GM21390 (cell line): ENCODE measurements around the gene LYZL1.
"Not testable (repeated sequence)": the region's sequence is repeated elsewhere in the genome, so short reads cannot be mapped to it uniquely, and the experiment has no call there.

Source experiments
- ATAC-seq: cut with Tn5 transposase; IDR thresholded peaks from one replicate; pipeline ENCODE4 v1.9.1; 2021; ENCODE audit not compliant: unreplicated experiment

Gene LYZL1

DNA sequence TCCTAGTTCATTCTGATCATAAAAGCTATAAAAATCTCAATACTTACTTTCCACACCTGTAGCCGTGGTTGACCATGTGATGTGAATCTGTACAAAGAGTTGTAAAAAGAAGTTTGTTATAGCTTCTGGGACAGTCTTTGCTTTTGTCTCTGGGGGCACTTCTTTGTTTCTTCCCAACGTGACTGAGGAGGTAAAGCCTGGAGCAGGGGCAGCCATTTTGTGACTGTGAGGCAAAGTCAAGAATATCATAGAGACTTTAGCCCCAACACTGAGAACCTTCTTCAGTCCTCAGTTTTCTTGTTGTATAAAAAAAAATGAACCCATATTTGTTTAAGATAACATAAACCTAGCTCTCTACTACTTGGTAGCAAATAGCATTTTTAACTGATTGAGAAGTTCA is 29.4 kb upstream of the LYZL1 start:
- no peak for ATAC-seq

DNA sequence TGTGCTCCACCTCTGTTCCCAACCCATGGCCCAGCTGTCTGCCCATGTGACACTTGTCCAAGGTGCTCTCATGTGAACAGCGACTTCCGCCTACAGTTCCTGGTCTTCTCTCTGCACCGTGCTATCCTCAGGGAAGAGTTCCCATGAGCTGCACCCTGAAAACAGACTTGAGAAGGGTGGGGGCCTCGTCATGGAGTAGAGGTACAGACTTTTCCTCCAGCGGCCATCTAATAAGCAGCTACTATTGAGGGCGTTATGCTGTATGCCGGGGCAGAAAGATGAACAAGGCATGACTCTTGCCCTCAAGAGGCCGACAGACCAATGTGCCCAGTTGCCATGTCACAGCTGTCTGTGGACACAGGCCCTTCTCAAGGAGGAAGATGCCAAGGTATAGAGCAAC is 25.4 kb upstream of the LYZL1 start:
- ATAC-seq: no peak

DNA sequence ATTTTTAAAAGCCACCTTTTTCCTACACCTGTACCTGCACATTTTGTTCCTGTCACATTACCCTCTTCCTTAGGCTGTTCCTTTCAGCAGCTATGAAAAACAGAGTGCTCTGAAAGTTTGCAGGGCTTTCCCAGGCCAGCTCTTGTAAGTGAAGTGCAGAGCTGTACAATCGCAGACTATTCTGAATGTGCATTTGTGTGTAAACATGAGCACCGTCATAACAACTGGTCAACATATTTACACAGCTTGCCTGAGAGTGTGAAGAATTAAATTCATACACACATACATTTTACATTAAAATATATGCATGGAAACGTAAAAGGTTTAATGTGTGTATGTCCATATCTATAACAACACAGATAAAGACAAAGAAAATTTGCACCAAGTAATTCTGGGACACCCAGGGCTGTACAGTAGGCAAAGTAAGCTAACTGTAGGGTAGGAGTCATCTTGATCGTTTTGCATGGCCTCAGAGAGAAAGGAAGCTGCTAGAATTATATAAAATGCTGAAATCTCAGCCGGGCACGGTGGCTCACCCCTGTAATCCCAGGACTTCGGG is 23.6 kb upstream of the LYZL1 start:
- ATAC-seq: no peak

DNA sequence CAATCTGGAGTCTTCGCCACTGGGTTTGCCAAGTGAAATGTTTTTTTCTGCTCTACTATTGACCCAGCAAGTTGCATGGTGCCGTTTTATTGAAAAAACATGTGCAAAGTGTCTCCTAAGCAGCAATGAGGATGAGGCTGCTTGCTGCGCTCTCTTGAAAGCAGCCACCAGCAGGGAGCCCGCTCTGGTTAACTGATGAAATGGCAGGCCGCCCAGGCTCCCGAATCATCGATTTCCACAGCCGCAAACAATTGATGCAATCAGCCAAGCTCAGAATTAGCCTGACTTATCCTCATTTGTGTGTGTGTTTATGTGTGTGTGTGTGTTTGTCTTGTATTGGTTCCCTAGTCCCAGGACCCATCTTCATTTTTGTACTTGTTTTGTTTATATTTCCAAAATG is 22.2 kb upstream of the LYZL1 start:
- ATAC-seq: no peak

DNA sequence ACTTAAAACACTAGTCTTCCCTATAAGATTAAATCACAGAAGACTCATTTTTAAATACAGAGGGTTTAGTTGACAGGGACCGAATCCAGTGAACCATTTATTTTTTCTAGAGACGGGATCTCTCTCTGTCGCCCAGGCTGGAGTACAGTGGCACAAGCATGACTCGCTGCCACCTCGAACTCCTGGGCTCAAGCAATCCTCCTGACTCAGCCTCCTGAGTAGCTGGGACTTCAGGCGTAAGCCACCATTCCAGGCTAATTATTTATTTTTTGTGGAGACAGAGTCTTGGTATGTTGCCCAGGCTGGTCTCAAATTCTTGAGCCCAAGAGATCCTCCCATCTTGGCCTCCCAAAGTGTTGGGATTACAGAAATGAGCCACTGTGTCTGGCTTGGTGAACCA is 20.9 kb upstream of the LYZL1 start:
- ATAC-seq: no peak

DNA sequence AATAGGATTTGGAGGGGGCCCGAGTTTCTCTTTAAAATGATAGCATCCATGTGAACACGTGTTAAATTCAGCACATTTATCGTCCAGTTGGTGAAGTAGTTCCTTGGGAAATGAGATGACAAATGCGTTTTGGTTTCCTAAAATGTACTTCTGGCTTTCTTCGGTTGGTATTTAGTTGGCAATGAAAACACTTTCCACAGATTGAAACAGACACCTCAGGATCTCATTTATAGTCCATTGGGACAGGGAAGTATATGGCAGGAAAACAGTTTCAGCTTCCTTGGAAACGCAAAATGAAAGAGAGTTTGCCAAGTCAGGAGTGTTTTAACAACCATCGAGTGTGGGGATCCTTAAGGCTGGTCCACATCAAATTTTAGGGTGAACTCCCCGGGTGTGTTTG is 19.4 kb upstream of the LYZL1 start:
- no peak for ATAC-seq

DNA sequence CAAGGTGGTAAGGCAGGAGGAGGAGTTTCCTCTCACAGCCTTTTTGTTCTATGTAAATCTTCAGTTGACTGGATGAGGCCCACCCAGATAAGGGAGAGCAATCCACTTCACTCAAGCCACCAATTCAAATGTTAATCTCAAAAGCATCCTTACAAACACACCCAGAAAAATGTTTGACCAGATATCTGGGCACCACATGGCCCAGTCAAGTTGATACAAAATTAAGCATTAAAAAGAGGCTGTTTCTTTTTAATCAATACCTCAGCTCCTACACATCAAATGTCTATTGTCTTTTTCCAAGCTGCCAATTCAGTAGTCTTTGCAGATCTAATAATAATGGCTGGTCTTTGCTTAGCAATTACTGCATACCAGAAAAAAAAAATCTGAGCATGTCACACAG is 18.0 kb upstream of the LYZL1 start:
- no peak for ATAC-seq

DNA sequence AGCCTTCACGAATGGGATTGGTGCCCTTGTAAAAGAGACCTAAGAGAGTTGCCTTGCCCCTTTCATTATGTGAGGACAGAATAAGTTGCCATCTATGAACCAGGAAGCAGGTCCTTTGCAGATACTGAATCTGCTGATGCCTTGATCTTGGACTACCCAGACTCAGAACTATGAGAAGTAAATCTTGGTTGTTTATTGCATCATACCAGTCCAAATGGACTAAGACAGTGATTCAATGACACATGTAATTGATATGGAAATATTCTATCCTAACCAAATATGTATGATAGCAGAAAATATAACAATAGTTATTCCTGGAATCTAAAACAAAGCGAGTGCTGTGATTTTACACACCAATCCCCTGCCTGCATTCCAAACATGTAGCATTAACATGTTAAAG is 17.0 kb upstream of the LYZL1 start:
- no peak for ATAC-seq

DNA sequence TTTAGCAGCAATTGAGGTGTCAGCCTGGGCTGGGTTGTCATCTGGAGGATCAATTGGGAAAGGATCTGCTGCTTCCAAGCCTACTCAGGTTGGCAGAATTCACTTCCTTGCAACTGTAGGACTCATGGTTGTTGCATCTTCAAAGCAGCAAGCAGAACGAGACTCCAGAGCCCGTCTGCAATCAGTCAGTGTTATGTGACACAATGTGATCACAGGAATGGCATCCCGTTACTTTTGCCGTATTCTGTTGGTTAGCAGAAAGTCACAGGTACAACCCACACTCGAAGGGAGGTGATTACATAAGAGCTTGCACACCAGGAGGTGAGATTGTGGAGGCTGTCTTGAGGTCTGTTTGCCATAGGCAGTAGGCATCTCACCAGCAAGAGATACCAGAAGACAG is 15.4 kb upstream of the LYZL1 start:
- ATAC-seq: no peak

DNA sequence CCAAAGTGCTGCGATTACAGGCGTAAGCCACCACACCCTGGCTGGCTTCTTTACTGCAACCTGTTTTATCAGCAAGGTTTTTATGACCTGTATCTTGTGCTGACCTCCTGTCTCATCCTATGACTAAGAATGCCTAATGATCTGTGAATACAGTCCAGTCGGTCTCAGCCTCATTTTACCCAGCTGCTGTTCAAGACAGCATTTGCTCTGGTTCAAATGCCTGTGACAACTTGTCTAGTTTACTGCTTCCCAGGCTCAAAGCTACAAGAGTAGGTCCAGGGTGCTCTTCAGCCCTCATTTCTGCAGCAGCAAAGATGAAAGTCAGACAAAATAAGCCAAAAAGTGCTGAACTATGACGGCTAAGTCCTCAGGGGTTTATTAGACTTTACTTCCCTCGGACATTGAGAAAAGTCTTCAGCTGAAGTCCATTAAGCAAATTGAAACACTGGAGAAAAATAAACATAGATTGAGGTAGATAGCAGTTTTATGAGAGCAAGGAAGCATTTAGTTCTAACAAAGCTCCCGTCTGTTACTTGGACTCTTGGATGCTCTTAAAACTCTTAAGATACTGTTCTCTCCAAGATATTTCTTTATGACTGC is 12.5 kb upstream of the LYZL1 start:
- no peak for ATAC-seq

DNA sequence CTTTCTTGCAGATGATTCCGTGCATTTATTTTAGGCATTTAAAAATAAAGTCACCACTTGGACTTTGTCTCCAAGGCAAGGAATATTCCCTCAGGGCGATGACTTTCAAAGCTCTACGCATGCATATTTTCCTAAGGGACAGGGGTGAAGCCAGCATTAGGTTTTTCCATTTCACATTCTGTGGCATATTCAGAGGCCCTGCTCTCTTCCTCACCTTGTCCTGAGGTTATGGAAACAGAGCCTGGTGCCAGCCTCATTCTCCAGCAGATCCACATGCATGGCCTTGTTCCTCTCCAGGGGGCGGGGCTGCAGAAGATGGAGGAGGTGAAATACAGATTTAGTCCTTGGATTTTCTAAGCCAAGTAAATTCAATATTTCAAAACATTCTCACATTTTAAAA is 11.6 kb upstream of the LYZL1 start:
- ATAC-seq: no peak

DNA sequence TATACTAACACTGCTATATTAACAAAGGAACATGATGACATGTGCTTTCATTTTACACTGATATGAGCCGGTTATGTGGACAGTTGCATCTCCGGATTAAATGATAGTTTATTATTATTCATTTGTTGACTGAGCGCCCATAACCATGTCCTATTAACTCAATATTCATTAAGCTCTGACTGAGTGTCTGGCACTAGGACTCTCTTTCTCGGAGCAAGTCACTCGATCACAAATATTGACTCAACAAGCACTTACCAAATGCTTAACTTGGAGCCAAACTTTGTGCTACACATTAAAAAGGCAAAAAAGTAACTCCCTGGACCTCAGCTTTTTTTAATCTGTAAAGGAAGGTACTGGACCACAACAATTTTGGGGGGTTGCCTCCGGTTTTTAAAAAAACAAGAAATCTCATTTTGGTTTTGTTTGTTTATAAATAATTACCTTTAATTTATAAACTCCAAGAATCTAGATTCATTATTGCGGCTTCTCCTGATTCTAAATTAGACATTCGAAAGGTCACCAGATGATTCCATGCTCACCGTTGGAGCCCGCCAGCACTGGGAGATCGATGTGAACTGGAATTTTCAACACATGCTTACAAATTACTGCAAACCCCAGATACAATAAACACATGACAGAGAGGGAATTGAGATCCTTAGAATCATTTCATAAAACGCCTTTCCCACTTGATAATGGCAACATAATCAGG is 8.9 kb upstream of the LYZL1 start:
- no peak for ATAC-seq

DNA sequence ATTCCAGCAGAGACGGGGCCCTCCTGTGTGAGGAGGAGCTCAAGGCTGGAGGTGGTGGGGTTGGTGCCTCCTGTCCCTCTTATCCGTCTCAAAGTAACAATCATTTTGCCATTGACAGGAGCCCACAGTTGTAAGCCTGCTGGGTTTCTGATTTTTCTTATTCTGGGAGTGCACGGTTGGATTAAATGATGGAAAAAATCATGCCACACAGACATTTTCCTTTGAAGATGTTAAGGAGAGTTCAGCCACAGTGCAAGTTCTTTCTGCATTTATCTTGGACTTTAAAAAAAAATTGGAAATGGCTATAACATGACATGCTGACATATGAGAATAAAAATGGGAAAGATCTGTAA is 8.4 kb upstream of the LYZL1 start:
- no peak for ATAC-seq

DNA sequence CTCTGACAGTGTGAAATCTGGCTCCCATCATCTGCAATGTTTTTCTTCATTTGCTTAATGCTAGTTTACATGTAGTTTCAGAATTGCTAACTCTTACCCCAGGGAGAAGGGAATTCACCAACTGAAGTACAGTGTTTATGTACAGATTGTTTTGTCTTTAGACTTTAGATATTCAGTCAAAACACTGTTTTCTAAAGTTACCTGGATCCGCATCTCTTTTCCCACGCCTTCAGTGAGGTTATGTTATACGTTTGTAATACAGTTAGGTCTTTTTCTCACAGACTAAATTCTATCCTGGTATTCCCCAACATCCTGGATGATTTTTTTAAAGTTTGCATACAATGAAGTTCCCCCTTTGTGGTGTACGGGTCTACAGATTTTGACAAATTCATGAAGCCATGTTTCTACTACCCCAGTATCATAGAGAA is 3.2 kb upstream of the LYZL1 start:
- peak; percentile 93 for ATAC-seq

DNA sequence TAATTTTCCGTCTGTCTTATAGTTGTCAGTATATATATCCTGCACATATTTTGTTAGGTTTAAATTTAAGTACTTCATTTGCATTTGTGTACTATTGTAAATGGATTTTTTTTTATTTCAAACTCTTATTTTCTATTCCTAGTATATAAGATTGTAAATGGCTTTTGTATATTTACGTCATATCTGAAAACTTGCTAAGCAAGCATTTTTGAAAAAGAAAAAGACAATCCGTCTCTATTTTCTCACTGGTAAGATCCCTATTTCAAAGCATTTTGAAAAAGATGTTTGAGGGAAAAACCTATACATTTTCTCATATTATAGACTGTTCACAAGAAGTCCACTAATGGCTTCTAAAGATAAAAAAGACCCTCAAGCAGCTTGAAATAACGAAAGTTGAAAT is 1.2 kb upstream of the LYZL1 start:
- ATAC-seq: no peak

DNA sequence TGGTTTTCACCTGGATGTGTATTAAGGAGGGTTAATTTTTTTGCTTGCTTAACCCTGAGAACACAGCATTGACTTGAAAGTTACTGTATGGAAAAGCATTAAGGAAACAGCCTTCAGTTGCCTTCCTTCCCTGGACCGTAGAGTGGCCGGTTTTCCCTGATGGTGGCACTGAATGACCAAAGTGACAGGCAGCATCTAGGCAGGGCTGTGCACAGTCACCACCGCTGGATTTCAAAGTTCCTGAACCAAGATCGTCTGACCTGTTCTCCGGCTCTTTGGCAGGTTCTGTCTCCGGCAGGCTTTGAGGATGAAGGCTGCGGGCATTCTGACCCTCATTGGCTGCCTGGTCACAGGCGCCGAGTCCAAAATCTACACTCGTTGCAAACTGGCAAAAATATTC is 2.7 kb downstream of the LYZL1 start:
- ATAC-seq: not testable (repeated sequence)

DNA sequence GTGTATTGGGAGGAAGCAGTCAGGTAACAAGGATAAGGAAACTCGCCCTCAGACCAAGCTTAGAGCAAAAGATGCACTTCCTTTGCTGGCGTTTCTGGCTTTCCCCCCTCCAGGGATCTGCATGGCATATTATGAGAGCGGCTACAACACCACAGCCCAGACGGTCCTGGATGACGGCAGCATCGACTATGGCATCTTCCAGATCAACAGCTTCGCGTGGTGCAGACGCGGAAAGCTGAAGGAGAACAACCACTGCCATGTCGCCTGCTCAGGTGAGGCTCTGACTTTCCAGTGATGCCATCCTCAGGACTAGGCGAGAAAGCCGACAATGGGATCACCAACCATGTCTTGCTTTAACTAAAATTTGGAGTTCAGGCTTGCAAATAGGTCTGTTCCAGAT is 3.5 kb downstream of the LYZL1 start:
- not testable (repeated sequence) for ATAC-seq

DNA sequence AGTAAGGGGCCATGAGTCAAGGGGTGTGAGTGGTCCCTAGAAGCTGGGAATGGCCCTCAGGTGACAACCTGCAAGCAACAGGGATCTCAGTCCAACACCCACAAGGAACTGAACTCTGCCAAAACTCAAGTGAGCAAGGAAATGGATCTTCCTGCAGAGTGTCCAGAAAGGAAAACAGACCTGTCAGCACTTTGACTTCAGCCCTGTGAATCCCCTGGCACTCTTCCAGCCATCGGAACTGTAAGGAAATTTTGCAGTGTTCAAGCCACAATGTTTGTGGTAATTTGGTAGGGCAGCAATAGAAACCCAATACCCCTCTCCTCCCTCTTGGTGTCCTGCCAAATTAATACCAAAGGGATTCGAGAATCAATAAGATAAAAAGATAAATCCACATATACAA is 6.9 kb downstream of the LYZL1 start:
- ATAC-seq: no peak

DNA sequence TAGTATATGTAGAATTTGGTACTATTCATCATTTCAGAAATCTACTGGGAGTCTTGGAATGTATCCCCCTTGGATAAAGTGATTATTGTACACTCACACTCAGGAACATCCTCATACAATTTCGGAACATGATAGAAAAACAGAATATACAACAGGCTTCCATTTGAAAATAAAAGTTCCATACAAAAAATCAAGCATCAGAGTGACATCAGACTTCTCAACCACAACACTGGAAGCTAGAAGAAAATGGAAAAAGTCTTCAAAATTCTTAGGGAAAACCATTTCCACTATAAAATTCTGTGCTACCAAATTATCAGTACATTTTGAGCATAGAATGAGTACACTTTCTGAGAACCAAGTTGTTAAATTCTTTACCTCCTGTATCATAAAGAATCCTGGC is 8.8 kb downstream of the LYZL1 start:
- no peak for ATAC-seq

DNA sequence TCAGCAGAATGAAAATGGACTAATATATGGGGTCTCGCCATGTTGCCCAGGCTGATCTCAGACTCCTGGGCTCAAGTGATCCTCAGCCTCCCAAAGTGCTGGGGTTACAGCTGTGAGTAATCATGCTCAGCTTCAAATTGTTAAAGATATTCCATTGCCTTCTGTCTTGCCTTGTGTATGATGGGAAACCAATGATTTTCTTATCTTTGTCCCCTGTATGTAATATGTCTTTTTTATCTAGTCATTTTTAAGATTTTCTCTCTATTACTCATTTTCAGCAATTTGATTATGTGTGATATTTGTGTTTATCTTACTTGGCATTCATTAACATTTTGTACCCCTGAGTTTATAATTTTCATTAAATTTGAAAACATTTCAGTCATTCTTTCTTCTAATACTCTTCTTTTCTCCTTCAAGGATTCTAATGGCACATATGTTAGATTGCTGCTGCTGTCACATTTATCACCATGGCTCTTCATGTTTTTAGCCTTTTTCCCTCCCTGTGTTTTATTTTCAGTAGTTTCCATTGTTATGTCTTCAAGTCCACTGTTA is 12.6 kb downstream of the LYZL1 start:
- no peak for ATAC-seq

DNA sequence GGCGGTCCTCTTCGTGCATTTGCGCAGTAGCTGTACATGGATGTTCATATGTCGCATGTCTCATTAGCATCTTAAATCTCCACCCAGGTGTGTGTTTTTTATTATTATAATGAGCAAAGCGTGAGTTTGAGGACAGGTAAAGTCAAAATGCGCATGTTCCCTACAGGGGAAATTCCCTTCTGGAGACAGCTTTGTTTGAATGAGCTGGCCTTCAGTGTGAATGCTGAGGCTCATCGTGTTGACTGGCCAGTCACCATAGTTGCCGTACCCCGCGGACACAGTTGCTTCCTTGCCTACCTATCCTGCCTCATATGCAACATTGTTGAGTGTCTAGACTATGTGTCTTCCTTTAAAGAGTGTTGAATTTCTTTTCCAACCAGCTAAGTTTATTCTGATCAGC is 13.6 kb downstream of the LYZL1 start:
- no peak for ATAC-seq

DNA sequence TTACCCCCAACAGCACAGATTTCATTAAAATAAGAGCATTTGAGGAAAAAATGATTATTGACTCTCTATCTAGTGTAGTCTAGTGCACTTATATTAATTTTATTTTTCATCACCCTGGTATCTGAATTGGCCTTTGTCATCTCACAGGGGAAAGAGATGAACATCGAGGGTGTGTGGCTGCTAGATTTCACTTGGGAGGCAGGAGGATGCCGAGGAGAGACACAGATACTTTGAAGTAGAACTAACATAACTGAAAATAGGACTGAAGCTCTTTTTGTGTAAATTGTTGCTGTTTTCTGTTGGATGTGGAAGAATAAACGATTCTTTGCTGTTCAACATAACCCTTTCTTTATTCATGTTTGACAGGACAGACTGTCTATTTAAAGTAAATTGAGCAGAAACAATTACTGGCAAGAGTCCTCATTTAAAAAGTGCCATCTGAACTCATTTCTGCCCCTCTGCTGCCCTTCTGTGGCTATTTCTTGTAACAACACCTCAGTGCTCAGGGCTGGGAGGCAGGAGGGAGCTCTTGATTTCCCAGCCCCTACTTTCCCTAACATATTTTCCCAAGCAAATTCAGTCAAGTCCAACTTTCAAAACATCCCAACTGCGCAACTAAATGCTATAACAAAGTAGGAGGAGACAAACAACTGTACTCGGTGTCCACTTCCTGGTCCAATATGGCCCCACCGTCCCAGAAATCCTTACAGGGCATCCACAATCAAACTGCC is 15.6 kb downstream of the LYZL1 start:
- ATAC-seq: peak; percentile 65
